VCaP (cell line): ENCODE results near the gene ITPR2.
"Not testable (repeated sequence)": the region's sequence is repeated elsewhere in the genome, so short reads cannot be mapped to it uniquely, and the experiment has no call there.

Experiments used
- H3K27ac ChIP-seq: fragments of 450-650 bp; 2 replicates; pipeline ENCODE4 v1.5.1; 2017
- CTCF ChIP-seq: fragments of 450-650 bp; conservative IDR thresholded peaks from 2 replicates; pipeline ENCODE4 v1.5.1; 2017; ENCODE audit warnings: mild to moderate bottlenecking, moderate library complexity

ITPR2 gene

GRCh38 chr12:26761775-26762174, 71.2 kb downstream of the ITPR2 start:
- no peak for TF ChIP-seq CTCF
- H3K27ac ChIP-seq: no peak overlapping the region

- no peak overlapping the region for H3K27ac ChIP-seq
- TF ChIP-seq CTCF: no peak
Observed at GRCh38 chr12:26760657-26761293, 72.2 kb downstream of the ITPR2 start.

DNA sequence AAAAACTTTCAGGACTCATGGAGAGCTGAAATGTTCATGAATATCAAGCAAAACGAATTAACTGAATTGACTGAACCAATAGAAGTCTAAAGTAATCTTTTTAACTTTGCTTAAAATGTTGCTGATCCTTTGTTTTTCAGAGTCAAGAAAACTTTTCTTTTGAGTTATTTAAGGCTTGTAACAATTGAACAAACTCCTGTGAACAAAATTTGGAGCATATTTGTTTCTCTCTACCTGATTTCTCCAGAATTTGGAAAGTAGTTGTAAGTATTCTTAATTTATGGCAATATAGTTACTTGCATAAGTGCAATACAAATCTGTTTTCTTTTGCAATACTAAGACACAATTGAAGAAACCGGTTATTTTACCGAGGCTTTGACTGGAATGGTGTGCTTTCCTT, 77.6 kb downstream of the ITPR2 start:
- H3K27ac ChIP-seq: not testable (repeated sequence)

GRCh38 chr12:26754148-26754547, 78.8 kb downstream of the ITPR2 start:
- no peak overlapping the region for H3K27ac ChIP-seq
- TF ChIP-seq CTCF: no peak

DNA sequence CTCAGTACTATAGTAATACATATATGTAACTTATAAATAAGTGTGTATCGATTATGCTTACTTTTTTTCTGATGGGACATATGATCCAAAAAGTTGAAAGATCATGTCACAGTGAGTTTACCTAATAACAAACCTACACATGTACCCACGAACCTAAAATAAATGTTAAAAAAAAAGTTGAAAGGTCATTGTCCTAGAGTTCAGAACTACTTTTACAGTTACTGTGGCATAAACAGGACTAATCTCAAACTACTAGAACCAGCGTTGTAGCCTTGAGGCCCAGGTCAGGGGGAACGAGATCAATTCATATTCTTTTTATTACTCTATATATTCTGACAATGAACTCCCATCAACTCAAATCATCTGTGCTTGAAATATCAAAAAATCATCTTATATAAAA, 81.8 kb downstream of the ITPR2 start:
- TF ChIP-seq CTCF: no peak

DNA sequence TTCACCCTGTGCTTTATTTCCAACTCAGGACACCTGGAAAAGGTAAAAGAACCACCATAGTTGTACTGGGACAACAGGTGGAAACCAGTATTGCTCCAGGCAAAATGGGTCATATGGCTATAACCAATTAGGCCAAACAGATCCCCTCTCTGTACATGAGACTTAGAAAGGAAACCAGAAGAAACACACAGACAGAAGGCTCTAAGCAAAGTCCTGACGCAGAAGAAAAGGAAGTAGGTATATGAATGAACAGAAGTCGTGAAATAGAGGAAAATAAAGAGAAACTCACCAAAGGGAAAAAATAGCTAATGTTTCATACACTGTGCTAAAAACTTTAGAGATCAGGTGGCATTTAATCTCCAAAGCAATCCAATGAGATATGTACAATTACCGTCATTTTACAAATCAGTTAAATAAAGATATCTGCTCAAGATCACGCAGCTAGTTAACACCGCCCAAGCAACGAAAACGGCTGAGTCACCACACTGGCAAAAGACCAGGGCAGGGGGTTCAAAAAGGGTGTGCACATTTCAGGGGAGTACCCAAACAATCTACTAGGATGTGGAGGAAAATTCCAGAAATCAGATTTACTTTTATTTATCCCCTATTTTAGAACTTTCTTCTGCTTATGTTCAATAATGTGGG, 82.3 kb downstream of the ITPR2 start:
- TF ChIP-seq CTCF: no peak
- H3K27ac ChIP-seq: no peak overlapping the region

More for the DNA sequence above, 81.8 kb downstream of the ITPR2 start:
- no peak overlapping the region for H3K27ac ChIP-seq

- TF ChIP-seq CTCF: no peak
- no peak overlapping the region for H3K27ac ChIP-seq
Observed at GRCh38 chr12:26749781-26750180, 83.2 kb downstream of the ITPR2 start.

GRCh38 chr12:26748741-26749431, 84.1 kb downstream of the ITPR2 start:
- no peak overlapping the region for H3K27ac ChIP-seq
- TF ChIP-seq CTCF: no peak
